ENCODE results near the gene MRPS12.
"Not testable (repeated sequence)": the region's sequence is repeated elsewhere in the genome, so short reads cannot be mapped to it uniquely, and the experiment has no call there.

The MRPS12 gene

DNA sequence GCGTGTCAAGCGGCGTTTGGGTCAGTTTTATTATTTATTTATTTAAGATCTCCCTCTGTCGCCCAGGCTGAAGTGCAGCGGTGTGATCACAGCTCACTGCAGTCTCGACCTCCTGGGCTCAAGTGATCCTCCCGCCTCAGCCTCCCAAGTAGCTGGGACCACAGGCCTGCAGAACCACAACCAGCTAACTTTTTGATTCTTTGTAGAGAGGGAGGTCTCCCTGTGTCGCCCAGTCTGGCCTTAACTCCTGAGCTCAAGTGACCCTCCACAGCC lies 713 bp downstream of the MRPS12 start:
- Histone ChIP-seq H3K36me3 (replicated peaks; ENCODE audit: low read depth, low read length) (peaks cover 32% of the 10 kb centered on the region), H3K27ac (ENCODE audit: low read length) (no peak overlapping the region; the same call in 1 of the 2 replicates), H3K9ac (ENCODE audit: low read length) (peak overlapping the region; percentile 90), H3K9me3 (ENCODE audit: insufficient read depth, low read length) (peaks cover 8% of the 10 kb centered on the region), H3K27me3 (ENCODE audit: low read depth, low read length) (no peaks in the 10 kb centered on the region), H3K4me1 (ENCODE audit: low read length) (peaks cover 9% of the 10 kb centered on the region), H4K20me1 (ENCODE audit: insufficient read depth, low read length) (no peaks in the 10 kb centered on the region), H3K79me2 (ENCODE audit: low read length) (peaks cover 49% of the 10 kb centered on the region), H3K4me2 (ENCODE audit: low read length) (peak overlapping the region; percentile 82), H2AFZ (ENCODE audit: low read depth, low read length) (no peak overlapping the region), H3K4me3 (ENCODE audit: low read length) (peak overlapping the region; percentile 91)
- TF ChIP-seq, protein P1, sequence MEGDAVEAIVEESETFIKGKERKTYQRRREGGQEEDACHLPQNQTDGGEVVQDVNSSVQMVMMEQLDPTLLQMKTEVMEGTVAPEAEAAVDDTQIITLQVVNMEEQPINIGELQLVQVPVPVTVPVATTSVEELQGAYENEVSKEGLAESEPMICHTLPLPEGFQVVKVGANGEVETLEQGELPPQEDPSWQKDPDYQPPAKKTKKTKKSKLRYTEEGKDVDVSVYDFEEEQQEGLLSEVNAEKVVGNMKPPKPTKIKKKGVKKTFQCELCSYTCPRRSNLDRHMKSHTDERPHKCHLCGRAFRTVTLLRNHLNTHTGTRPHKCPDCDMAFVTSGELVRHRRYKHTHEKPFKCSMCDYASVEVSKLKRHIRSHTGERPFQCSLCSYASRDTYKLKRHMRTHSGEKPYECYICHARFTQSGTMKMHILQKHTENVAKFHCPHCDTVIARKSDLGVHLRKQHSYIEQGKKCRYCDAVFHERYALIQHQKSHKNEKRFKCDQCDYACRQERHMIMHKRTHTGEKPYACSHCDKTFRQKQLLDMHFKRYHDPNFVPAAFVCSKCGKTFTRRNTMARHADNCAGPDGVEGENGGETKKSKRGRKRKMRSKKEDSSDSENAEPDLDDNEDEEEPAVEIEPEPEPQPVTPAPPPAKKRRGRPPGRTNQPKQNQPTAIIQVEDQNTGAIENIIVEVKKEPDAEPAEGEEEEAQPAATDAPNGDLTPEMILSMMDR (IDR thresholded peaks at IDR 0.05; ENCODE audit: low read depth, low read length), result no peak
- no peak for TF ChIP-seq EZH2phosphoT487 (IDR thresholded peaks at IDR 0.05; ENCODE audit: low read depth)

DNA sequence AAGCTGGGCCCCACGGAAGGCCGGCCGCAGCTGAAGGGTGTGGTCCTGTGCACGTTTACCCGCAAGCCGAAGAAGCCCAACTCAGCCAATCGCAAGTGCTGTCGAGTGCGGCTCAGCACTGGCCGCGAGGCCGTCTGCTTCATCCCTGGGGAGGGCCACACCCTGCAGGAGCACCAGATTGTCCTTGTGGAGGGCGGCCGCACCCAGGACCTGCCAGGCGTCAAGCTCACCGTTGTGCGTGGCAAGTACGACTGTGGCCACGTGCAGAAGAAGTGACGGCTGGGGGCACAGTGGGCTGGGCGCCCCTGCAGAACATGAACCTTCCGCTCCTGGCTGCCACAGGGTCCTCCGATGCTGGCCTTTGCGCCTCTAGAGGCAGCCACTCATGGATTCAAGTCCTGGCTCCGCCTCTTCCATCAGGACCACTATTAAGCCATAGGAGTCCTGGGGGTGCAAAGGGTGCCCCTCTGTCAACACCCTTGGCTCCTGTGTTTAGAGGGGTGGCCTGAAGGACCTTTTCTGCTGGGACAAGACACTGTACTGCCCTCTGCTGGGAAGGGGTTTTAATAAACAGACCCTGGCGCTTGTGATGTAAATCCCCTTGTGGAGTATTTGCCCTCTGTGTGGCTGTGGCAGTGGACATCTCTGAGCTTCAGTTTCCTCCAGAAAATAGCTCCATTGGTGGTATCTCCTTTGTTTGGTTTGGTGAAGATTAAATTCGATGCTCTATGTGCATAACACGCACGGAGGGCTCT lies 1.9 kb downstream of the MRPS12 start:
- TF ChIP-seq EZH2phosphoT487 (IDR thresholded peaks at IDR 0.05; ENCODE audit: low read depth), result no peak
- TF ChIP-seq, protein P1 (IDR thresholded peaks at IDR 0.05; ENCODE audit: low read depth, low read length), result peak; percentile 54
- H3K4me1 ChIP-seq (ENCODE audit: low read length), result peaks cover 9% of the 10 kb centered on the region
- H4K20me1 ChIP-seq (ENCODE audit: insufficient read depth, low read length), result no peaks in the 10 kb centered on the region
- no peaks in the 10 kb centered on the region for H3K27me3 ChIP-seq (ENCODE audit: low read depth, low read length)
- no peak overlapping the region for H3K4me3 ChIP-seq (ENCODE audit: low read length)
- peaks cover 32% of the 10 kb centered on the region for H3K36me3 ChIP-seq (replicated peaks; ENCODE audit: low read depth, low read length)
- 0 out of 2 replicates have a peak overlapping the region, but pooled peaks have one; percentile 82 for H3K4me2 ChIP-seq (ENCODE audit: low read length)
- peaks cover 8% of the 10 kb centered on the region for H3K9me3 ChIP-seq (ENCODE audit: insufficient read depth, low read length)
- no peak overlapping the region for H3K27ac ChIP-seq (ENCODE audit: low read length)
- H2AFZ ChIP-seq (ENCODE audit: low read depth, low read length), result no peak overlapping the region
- peaks cover 48% of the 10 kb centered on the region for H3K79me2 ChIP-seq (ENCODE audit: low read length)
- no peak overlapping the region for H3K9ac ChIP-seq (ENCODE audit: low read length)

DNA sequence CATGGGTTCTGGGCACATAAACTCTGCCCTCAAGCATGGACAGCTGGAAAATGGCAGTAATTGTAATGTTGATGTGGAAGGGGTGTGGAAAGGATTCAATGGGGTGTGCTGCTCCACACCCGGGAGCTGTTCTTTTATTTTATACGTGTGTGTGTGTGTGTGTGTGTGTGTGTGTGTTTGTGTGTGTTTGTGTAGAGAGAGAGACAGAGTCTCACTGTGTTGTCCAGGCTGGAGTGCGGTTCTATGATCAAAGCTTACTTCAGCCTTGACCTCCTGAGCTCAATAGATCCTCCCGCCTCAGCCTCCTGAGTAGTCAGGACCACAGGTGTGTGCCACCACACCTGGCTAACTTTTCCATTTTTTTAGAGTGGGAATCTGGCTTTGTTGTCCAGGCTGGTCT lies 2.8 kb downstream of the MRPS12 start:
- no peaks in the 10 kb centered on the region for H3K27me3 ChIP-seq (ENCODE audit: low read depth, low read length)
- H3K9me3 ChIP-seq (ENCODE audit: insufficient read depth, low read length), result peaks cover 8% of the 10 kb centered on the region
- TF ChIP-seq, protein P1 (IDR thresholded peaks at IDR 0.05; ENCODE audit: low read depth, low read length), result no peak
- TF ChIP-seq EZH2phosphoT487 (IDR thresholded peaks at IDR 0.05; ENCODE audit: low read depth), result no peak
- no peak overlapping the region for H3K9ac ChIP-seq (ENCODE audit: low read length)
- no peak overlapping the region for H3K4me2 ChIP-seq (ENCODE audit: low read length)
- H2AFZ ChIP-seq (ENCODE audit: low read depth, low read length), result no peak overlapping the region
- H3K36me3 ChIP-seq (replicated peaks; ENCODE audit: low read depth, low read length), result peaks cover 32% of the 10 kb centered on the region
- H3K4me3 ChIP-seq (ENCODE audit: low read length), result no peak overlapping the region
- H3K4me1 ChIP-seq (ENCODE audit: low read length), result peaks cover 9% of the 10 kb centered on the region
- H3K27ac ChIP-seq (ENCODE audit: low read length), result no peak overlapping the region
- H3K79me2 ChIP-seq (ENCODE audit: low read length), result peaks cover 38% of the 10 kb centered on the region
- H4K20me1 ChIP-seq (ENCODE audit: insufficient read depth, low read length), result no peaks in the 10 kb centered on the region

DNA sequence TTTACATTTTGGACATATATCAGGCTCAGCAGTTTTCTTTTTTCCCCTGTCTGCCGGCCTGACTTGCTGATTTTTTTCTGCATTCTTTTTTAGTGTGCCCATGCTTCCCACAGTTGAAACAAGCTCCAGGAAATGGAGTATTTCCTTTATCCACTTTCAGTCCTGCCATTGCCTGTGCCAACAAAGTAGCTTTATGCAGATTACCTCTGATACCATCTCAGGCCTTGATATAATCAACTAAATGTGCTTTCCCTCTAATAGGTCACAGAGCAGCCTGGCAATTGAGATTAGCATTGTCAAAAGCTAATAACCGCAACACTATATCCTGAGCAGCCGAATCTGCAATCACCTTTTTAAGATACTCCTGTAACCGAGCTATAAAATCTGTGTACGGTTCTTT lies 9.2 kb downstream of the MRPS12 start:
- Histone ChIP-seq H3K9me3 (ENCODE audit: insufficient read depth, low read length) (0 out of 2 replicates have a peak, but pooled peaks cover under 1% of the 10 kb centered on the region), H3K27me3 (ENCODE audit: low read depth, low read length) (no peaks in the 10 kb centered on the region), H3K36me3 (replicated peaks; ENCODE audit: low read depth, low read length) (peaks cover 29% of the 10 kb centered on the region), H2AFZ (ENCODE audit: low read depth, low read length) (no peak overlapping the region), H3K4me1 (ENCODE audit: low read length) (no peaks in the 10 kb centered on the region), H4K20me1 (ENCODE audit: insufficient read depth, low read length) (0 out of 2 replicates have a peak, but pooled peaks cover 6% of the 10 kb centered on the region), H3K4me3 (ENCODE audit: low read length) (no peak overlapping the region), H3K27ac (ENCODE audit: low read length) (no peak overlapping the region), H3K9ac (ENCODE audit: low read length) (no peak overlapping the region), H3K79me2 (ENCODE audit: low read length) (no peaks in the 10 kb centered on the region), H3K4me2 (ENCODE audit: low read length) (no peak overlapping the region)
- no peak for TF ChIP-seq EZH2phosphoT487 (IDR thresholded peaks at IDR 0.05; ENCODE audit: low read depth)
- TF ChIP-seq, protein P1 (IDR thresholded peaks at IDR 0.05; ENCODE audit: low read depth, low read length), result no peak

DNA sequence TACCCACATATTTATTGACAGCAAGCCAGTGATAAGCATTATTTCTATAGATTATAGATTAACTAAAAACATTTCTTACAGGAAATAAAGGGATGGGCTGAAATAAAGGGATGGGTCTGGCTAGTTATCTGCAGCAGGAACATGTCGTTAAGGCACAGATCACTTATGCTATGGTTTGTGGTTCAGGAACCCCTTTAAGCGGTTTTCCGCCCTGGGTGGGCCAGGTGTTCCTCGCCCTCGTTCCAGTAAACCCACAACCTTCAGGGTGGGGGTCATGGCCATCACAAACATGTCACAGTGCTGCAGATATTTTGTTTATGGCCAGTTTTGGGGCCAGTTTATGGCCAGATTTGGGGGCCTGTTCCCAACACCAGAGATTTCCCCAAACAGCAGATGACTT lies 10.7 kb downstream of the MRPS12 start:
- H3K27me3 ChIP-seq (ENCODE audit: low read depth, low read length); H4K20me1 ChIP-seq (ENCODE audit: insufficient read depth, low read length); H3K4me2 ChIP-seq (ENCODE audit: low read length); H3K9me3 ChIP-seq (ENCODE audit: insufficient read depth, low read length); H3K27ac ChIP-seq (ENCODE audit: low read length); H2AFZ ChIP-seq (ENCODE audit: low read depth, low read length); H3K79me2 ChIP-seq (ENCODE audit: low read length); H3K4me3 ChIP-seq (ENCODE audit: low read length); H3K4me1 ChIP-seq (ENCODE audit: low read length); H3K9ac ChIP-seq (ENCODE audit: low read length): not testable (repeated sequence)
- H3K36me3 ChIP-seq (replicated peaks; ENCODE audit: low read depth, low read length), result peaks cover 36% of the 10 kb centered on the region

Data from OCI-LY3 (cell line).